GM21529 (cell line): ENCODE measurements around the gene RAPGEF3.

Experiments
- ATAC-seq: cut with Tn5 transposase; IDR thresholded peaks from one replicate; pipeline ENCODE4 v1.9.1; 2021; ENCODE audit not compliant: unreplicated experiment

Gene RAPGEF3

GRCh38 chr12:47700263-47700662 lies 58.4 kb downstream of the RAPGEF3 start:
- no peak for ATAC-seq

- ATAC-seq: no peak
Measured at GRCh38 chr12:47698631-47699030, 60.0 kb downstream of the RAPGEF3 start.

GRCh38 chr12:47698055-47698454 lies 60.6 kb downstream of the RAPGEF3 start:
- ATAC-seq: no peak

- no peak for ATAC-seq
Measured at GRCh38 chr12:47689215-47689614, 69.5 kb downstream of the RAPGEF3 start.

- no peak for ATAC-seq
Measured at GRCh38 chr12:47687636-47688035, 71.0 kb downstream of the RAPGEF3 start.

GRCh38 chr12:47686645-47687240 lies 71.9 kb downstream of the RAPGEF3 start:
- no peak for ATAC-seq
